GM23248 (cell line): Measurements from ENCODE around the gene ATL3. TPM values are rescaled to one million over a fixed set of nuclear protein-coding genes. Genes with fewer than 3 reads are reported as not detected.
A peak's percentile ranks its signal among the peaks of the same experiment; 100 is the strongest.
"Not testable (repeated sequence)": the region's sequence is repeated elsewhere in the genome, so short reads cannot be mapped to it uniquely, and the experiment has no call there.

Source experiments
- DNase-seq: peaks from one replicate; pipeline ENCODE4 v3.0.0-alpha.2; 2015
- H2AFZ ChIP-seq: fragments of 200-600 bp; sonication (generic); 2 replicates; pipeline ENCODE4 v1.6.1; 2016; ENCODE audit warnings: antibody characterized with exemption
- H3F3A ChIP-seq: fragments of 200-600 bp; sonication (generic); 2 replicates; pipeline ENCODE4 v1.6.1; 2016; ENCODE audit warnings: mild to moderate bottlenecking, antibody characterized with exemption, mixed run types; ENCODE audit not compliant: insufficient read depth
- H3K27ac ChIP-seq: fragments of 200-600 bp; sonication (generic); 2 replicates; pipeline ENCODE4 v1.5.1; 2016; ENCODE audit warnings: mild to moderate bottlenecking
- H3K27me3 ChIP-seq: fragments of 200-600 bp; sonication (generic); replicated peaks from 2 replicates; pipeline ENCODE4 v1.6.1; 2016; ENCODE audit warnings: mild to moderate bottlenecking; ENCODE audit not compliant: insufficient read depth
- H3K36me3 ChIP-seq: fragments of 200-600 bp; sonication (generic); 2 replicates; pipeline ENCODE4 v1.6.1; 2016; ENCODE audit warnings: low read depth, mild to moderate bottlenecking
- H3K4me1 ChIP-seq: fragments of 200-600 bp; sonication (generic); 2 replicates; pipeline ENCODE4 v1.6.1; 2016; ENCODE audit warnings: mild to moderate bottlenecking; ENCODE audit not compliant: insufficient read depth
- H3K4me2 ChIP-seq: fragments of 200-600 bp; sonication (generic); one replicate; pipeline ENCODE4 v1.6.1; 2016; ENCODE audit warnings: mild to moderate bottlenecking; ENCODE audit not compliant: unreplicated experiment
- H3K4me3 ChIP-seq: fragments of 200-600 bp; sonication (generic); 2 replicates; pipeline ENCODE4 v1.5.1; 2016; ENCODE audit warnings: mild to moderate bottlenecking
- H3K79me2 ChIP-seq: fragments of 200-600 bp; sonication (generic); 2 replicates; pipeline ENCODE4 v1.6.1; 2016; ENCODE audit warnings: mild to moderate bottlenecking; ENCODE audit not compliant: insufficient read depth
- H3K9ac ChIP-seq: fragments of 200-600 bp; sonication (generic); 2 replicates; pipeline ENCODE4 v1.6.1; 2016; ENCODE audit warnings: mild to moderate bottlenecking
- H3K9me2 ChIP-seq: fragments of 200-600 bp; sonication (generic); 2 replicates; pipeline ENCODE4 v1.6.1; 2016; ENCODE audit warnings: mixed run types, mild to moderate bottlenecking, moderate library complexity; ENCODE audit not compliant: insufficient read depth
- H3K9me3 ChIP-seq: fragments of 200-600 bp; sonication (generic); one replicate; pipeline ENCODE4 v1.6.1; 2017; ENCODE audit warnings: low read depth
- H4K20me1 ChIP-seq: fragments of 200-600 bp; sonication (generic); 2 replicates; pipeline ENCODE4 v1.6.0; 2016; ENCODE audit not compliant: insufficient read depth
- EZH2 ChIP-seq: fragments of 200-600 bp; sonication (generic); IDR thresholded peaks from 2 replicates; pipeline ENCODE4 v1.6.1; 2018; ENCODE audit warnings: antibody characterized with exemption, mild to moderate bottlenecking; ENCODE audit not compliant: insufficient read depth, poor library complexity, severe bottlenecking
- EZH2phosphoT487 ChIP-seq: fragments of 200-600 bp; sonication (generic); IDR thresholded peaks from 2 replicates; pipeline ENCODE4 v1.6.1; 2018; ENCODE audit warnings: antibody characterized with exemption, moderate library complexity, mild to moderate bottlenecking, low read depth; ENCODE audit not compliant: insufficient read depth
- WGBS, 2 experiments: methylation state at CpG; one replicate each; pipeline ENCODE4 v1.1.6; 2015 to 2017; ENCODE audit warnings: low lambda C conversion rate in 2 of 2, low coverage in 1 of 2; ENCODE audit errors: missing lambda C conversion rate in 2 of 2; 5-methylcytosine and 5-hydroxymethylcytosine counted together
- in situ Hi-C: fragments of 300-500 bp; cut with MboI; formaldehyde crosslinking; loops from 2 replicates; pipeline ENCODE4 v1.15.0; 2020
- polyA plus RNA-seq: library from polyadenylated mRNA; unstranded; fragments of >200 nt; fragmentation: Nextera tagmentation; extraction: Ambion mirVana; gene quantifications from 2 replicates; pipeline ENCODE4 v1.2.1, GENCODE V29; 2016
- total RNA-seq: library from RNA; depleted of rRNA; stranded (reverse); fragments of >200 nt; shearing (Covaris generic); gene quantifications from 2 replicates; pipeline ENCODE4 v1.2.3, GENCODE V29; 2014

ATL3 gene
- total and polyA plus RNA-seq, 2 experiments from 2014 or later, result 79.9 to 210 TPM

GRCh38 chr11:63639199-63639832 is 31.9 kb downstream of the ATL3 start:
- Histone ChIP-seq H3K4me1 (peaks cover 10% of the 10 kb centered on the region; the same call in 1 of the 2 replicates), H3K36me3 (peaks cover 66% of the 10 kb centered on the region), H3K27ac (peak overlapping the region; percentile 25; the same call in 1 of the 2 replicates), H3K4me3 (no peak overlapping the region), H3K9me2 (no peaks in the 10 kb centered on the region), H3K9ac (no peak overlapping the region), H4K20me1 (no peaks in the 10 kb centered on the region), H3K9me3 (no peaks in the 10 kb centered on the region), H2AFZ (no peak overlapping the region), H3K4me2 (no peak overlapping the region), H3K27me3 (no peaks in the 10 kb centered on the region), H3K79me2 (peaks cover 53% of the 10 kb centered on the region), H3F3A (peaks cover 30% of the 10 kb centered on the region)
- WGBS, 2 experiments, result 46 to 59% methylated on average over 3 of the region's 3 CpGs
- in situ Hi-C loops, result no loop called here
- no peak for TF ChIP-seq EZH2
- no peak for TF ChIP-seq EZH2phosphoT487
- peak; percentile 74 for DNase-seq

- H4K20me1 ChIP-seq, H3K27ac ChIP-seq, H3K9me3 ChIP-seq, H3K9ac ChIP-seq, DNase-seq, H3K9me2 ChIP-seq, H3K27me3 ChIP-seq, in situ Hi-C loops, H3K4me1 ChIP-seq, H2AFZ ChIP-seq, H3K4me3 ChIP-seq, H3K4me2 ChIP-seq: not testable (repeated sequence)
- Histone ChIP-seq H3K79me2 (peaks cover 51% of the 10 kb centered on the region), H3K36me3 (peaks cover 64% of the 10 kb centered on the region), H3F3A (peaks cover 27% of the 10 kb centered on the region)
- WGBS, 2 experiments, result 84 to 85% methylated on average over 8 of the region's 8 CpGs
Observed at GRCh38 chr11:63638436-63638835, 32.7 kb downstream of the ATL3 start.

GRCh38 chr11:63635762-63636465 is 35.3 kb downstream of the ATL3 start:
- H3F3A ChIP-seq, result peaks cover 9% of the 10 kb centered on the region; the same call in 1 of the 2 replicates
- no peak overlapping the region for H3K4me2 ChIP-seq
- peak; percentile 74 for DNase-seq
- no peak overlapping the region for H3K9ac ChIP-seq
- 68 to 69% methylated on average over 10 of the region's 10 CpGs for WGBS, 2 experiments
- no peaks in the 10 kb centered on the region for H3K9me2 ChIP-seq
- in situ Hi-C loops, result no loop called here
- peaks cover 64% of the 10 kb centered on the region for H3K36me3 ChIP-seq
- peaks cover 39% of the 10 kb centered on the region for H3K79me2 ChIP-seq
- H3K27ac ChIP-seq, result no peak overlapping the region
- no peak overlapping the region for H3K4me3 ChIP-seq
- 0 out of 2 replicates have a peak, but pooled peaks cover 3% of the 10 kb centered on the region for H3K4me1 ChIP-seq
- H3K27me3 ChIP-seq, result no peaks in the 10 kb centered on the region
- H2AFZ ChIP-seq, result no peak overlapping the region
- no peak for TF ChIP-seq EZH2
- no peak for TF ChIP-seq EZH2phosphoT487
- H3K9me3 ChIP-seq, result no peaks in the 10 kb centered on the region
- no peaks in the 10 kb centered on the region for H4K20me1 ChIP-seq

GRCh38 chr11:63629426-63629825 is 41.8 kb downstream of the ATL3 start:
- no peaks in the 10 kb centered on the region for H3K9me3 ChIP-seq
- H3K9ac ChIP-seq, result no peak overlapping the region
- H4K20me1 ChIP-seq, result no peaks in the 10 kb centered on the region
- H3K4me3 ChIP-seq, result no peak overlapping the region
- peaks cover 20% of the 10 kb centered on the region for H3F3A ChIP-seq
- DNase-seq, result no peak
- 74 to 77% methylated on average over 3 of the region's 3 CpGs for WGBS, 2 experiments
- no peaks in the 10 kb centered on the region for H3K79me2 ChIP-seq
- no peaks in the 10 kb centered on the region for H3K9me2 ChIP-seq
- no peaks in the 10 kb centered on the region for H3K4me1 ChIP-seq
- peaks cover 72% of the 10 kb centered on the region for H3K36me3 ChIP-seq
- no peak overlapping the region for H2AFZ ChIP-seq
- in situ Hi-C loops, result no loop called here
- H3K4me2 ChIP-seq, result no peak overlapping the region
- TF ChIP-seq EZH2phosphoT487 (no peak), EZH2 (no peak)
- no peaks in the 10 kb centered on the region for H3K27me3 ChIP-seq
- no peak overlapping the region for H3K27ac ChIP-seq
